Measurements from ENCODE around the gene ABHD17C. TPM values are rescaled to one million over a fixed set of nuclear protein-coding genes. Genes with fewer than 3 reads are reported as not detected.

Gene ABHD17C
- total and polyA plus RNA-seq, 2 of the 8 experiments (the other 6 are each of a cell fraction or from before 2014, with no cell fraction given), result 20.2 to 29.8 TPM

- FAIRE-seq, result no peak
- 83% methylated on average over 10 of the region's 10 CpGs; no CpG with 5 or more reads in 1 of the 2 experiments for WGBS, 2 experiments (ENCODE audit: extremely low coverage in 1 of 2, insufficient coverage in 1 of 2, insufficient read length in 1 of 2, insufficient replicate concordance in 2 of 2, low coverage in 1 of 2, low lambda C conversion rate in 2 of 2, missing lambda C conversion rate in 1 of 2)
- H3K23me2 ChIP-seq (ENCODE audit: low read depth, low read length), result no peaks in the 10 kb centered on the region
- TF ChIP-seq POLR2A (IDR thresholded peaks at IDR 0.05; ENCODE audit: control extremely low read depth in 1 of 2, low read depth in 2 of 2, low read length in 2 of 2) (no peak), POU5F1 (IDR thresholded peaks at IDR 0.05; ENCODE audit: low read depth, low read length) (no peak)
These were observed 107.0 kb downstream of the ABHD17C start for GRCh38 chr15:80801891-80802680.

More at GRCh38 chr15:80801891-80802680, 107.0 kb downstream of the ABHD17C start:
- Histone ChIP-seq H4K8ac (ENCODE audit: extremely low read depth, insufficient read depth, low read length) (no peak overlapping the region), H3K36me3 (ENCODE audit: control insufficient read depth in 2 of 4, insufficient read depth in 4 of 4, low read length in 3 of 4) (no peaks in the 10 kb centered on the region), H3K27ac (ENCODE audit: low read depth, low read length) (no peak overlapping the region), H3K14ac (ENCODE audit: insufficient read length) (no peak overlapping the region), H2BK12ac (ENCODE audit: low read depth, low read length) (no peak overlapping the region), H4K5ac (ENCODE audit: insufficient read length, low read depth, low read length) (no peak overlapping the region), H3K4me3 (ENCODE audit: extremely low read depth in 1 of 4, insufficient read depth in 2 of 4, low read depth in 3 of 4, low read length in 4 of 4) (no peak overlapping the region), H2BK5ac (ENCODE audit: low read depth, low read length) (no peak overlapping the region), H2BK15ac (ENCODE audit: low read length) (no peak overlapping the region), H2BK20ac (ENCODE audit: low read length) (no peak overlapping the region), H3K18ac (ENCODE audit: extremely low read depth, low read length) (no peak overlapping the region), H3K79me2 (ENCODE audit: control insufficient read depth in 1 of 2, insufficient read depth in 2 of 2, low read length in 2 of 2) (no peaks in the 10 kb centered on the region), H2AFZ (ENCODE audit: low read length) (no peak overlapping the region), H2BK120ac (replicated peaks; ENCODE audit: low read depth, low read length) (no peak overlapping the region), H2AK5ac (ENCODE audit: low read depth, low read length) (no peak overlapping the region), H3K4ac (replicated peaks; ENCODE audit: insufficient read length, low read depth, low read length) (no peak overlapping the region), H3K9me3 (ENCODE audit: insufficient read depth in 2 of 2, low read depth in 1 of 2, low read length in 1 of 2) (no peaks in the 10 kb centered on the region), H3K56ac (replicated peaks; ENCODE audit: insufficient read length, low read depth, low read length) (no peak overlapping the region), H3K4me1 (replicated peaks in 1 of 4; ENCODE audit: control insufficient read depth in 3 of 4, insufficient read depth in 4 of 4, low read length in 3 of 4) (peaks cover 0 to 6% (median 3%) of the 10 kb centered on the region in 4 experiments; a peak in 3 of 7 replicates), H3K23ac (ENCODE audit: insufficient read length) (no peak overlapping the region), H3K27me3 (replicated peaks in 1 of 4; ENCODE audit: control insufficient read depth in 3 of 4, extremely low read depth in 1 of 4, insufficient read depth in 3 of 4, low read length in 3 of 4) (peaks cover 0 to 2% (median 0%) of the 10 kb centered on the region in 4 experiments; a peak in 2 of 7 replicates), H3K79me1 (ENCODE audit: low read depth, low read length) (no peaks in the 10 kb centered on the region), H3K9ac (replicated peaks in 1 of 4; ENCODE audit: extremely low read depth in 1 of 4, low read depth in 3 of 4, low read length in 3 of 4) (no peak overlapping the region), H3K4me2 (ENCODE audit: insufficient read depth in 1 of 2, low read depth in 2 of 2, low read length in 2 of 2) (no peak overlapping the region), H4K20me1 (replicated peaks in 1 of 2; ENCODE audit: control insufficient read depth in 1 of 2, insufficient read depth in 2 of 2, low read length in 2 of 2) (no peaks in the 10 kb centered on the region), H4K91ac (replicated peaks; ENCODE audit: insufficient read length, low read length) (no peak overlapping the region)
- ChIA-PET POLR2A (ENCODE audit: partially characterized antibody) (no interaction called here), CTCF (ENCODE audit: partially characterized antibody) (interaction anchor here (0.6 to 7.0 kb wide), 4 partner anchors 15 to 201 kb away, joined by 3 to 31 read pairs (median 4); no protein-coding TSS in a partner anchor)
- DNase-seq (ENCODE audit: low read depth in 1 of 2, low spot score in 2 of 2), result no peak

All from H1 (cell line).